ENCODE data around the gene TICAM1.

GRCh38 chr19:4802711-4803110 is 28.8 kb downstream of the TICAM1 start:
- TF ChIP-seq CTCF (IDR thresholded peaks at IDR 0.05; ENCODE audit: control extremely low read depth in 1 of 3, insufficient read depth in 1 of 3, low read depth in 1 of 3, low read length in 3 of 3) (no peak), POLR2A (IDR thresholded peaks at IDR 0.05; ENCODE audit: control extremely low read depth in 1 of 2, low read depth in 2 of 2, low read length in 2 of 2) (no peak), ATF3 (IDR thresholded peaks at IDR 0.05; ENCODE audit: insufficient read depth, low read depth, low read length) (no peak), RAD21 (IDR thresholded peaks at IDR 0.05 in 1 of 2, conservative IDR thresholded peaks at IDR 0.05 in 1 of 2; ENCODE audit: low read depth in 2 of 2, low read length in 2 of 2) (no peak), CHD1 (IDR thresholded peaks at IDR 0.05; ENCODE audit: low read depth, low read length) (no peak), CHD2 (IDR thresholded peaks at IDR 0.05; ENCODE audit: low read length) (no peak), MAX (IDR thresholded peaks at IDR 0.05) (no peak), SP1 (IDR thresholded peaks at IDR 0.05; ENCODE audit: low read depth, low read length) (no peak)

Measured in H1 (cell line).